Immature natural killer cell (primary cell): Measurements from ENCODE around the gene DOCK2. TPM values are rescaled to one million over a fixed set of nuclear protein-coding genes. Genes with fewer than 3 reads are reported as not detected.
A peak's percentile ranks its signal among the peaks of the same experiment; 100 is the strongest.
"Not testable (repeated sequence)": the region's sequence is repeated elsewhere in the genome, so short reads cannot be mapped to it uniquely, and the experiment has no call there.

Experiments
- DNase-seq, 3 donors: peaks; one replicate each; pipeline ENCODE4 v3.0.0; 2022; ENCODE audit warnings: mixed read lengths in 1 of 3
- H3K27ac Mint-ChIP-seq, 6 donors: one replicate each; pipeline ENCODE4 v1.8.0; 2020; ENCODE audit warnings: mixed read lengths in 6 of 6, mild to moderate bottlenecking in 5 of 6, inconsistent platforms in 4 of 6, moderate library complexity in 3 of 6
- H3K27me3 Mint-ChIP-seq, 3 donors: one replicate each; pipeline ENCODE4 v1.8.0; 2020 to 2021; ENCODE audit warnings: low read depth in 3 of 3, mild to moderate bottlenecking in 3 of 3, mixed read lengths in 3 of 3, moderate library complexity in 3 of 3, inconsistent platforms in 1 of 3
- H3K36me3 Mint-ChIP-seq, 3 donors: one replicate each; pipeline ENCODE4 v1.8.0; 2020; ENCODE audit warnings: mixed read lengths in 3 of 3, inconsistent platforms in 2 of 3, mild to moderate bottlenecking in 2 of 3
- H3K4me1 Mint-ChIP-seq, 2 donors: one replicate each; pipeline ENCODE4 v1.8.0; 2020; ENCODE audit warnings: inconsistent platforms in 2 of 2, mild to moderate bottlenecking in 2 of 2, mixed read lengths in 2 of 2, moderate library complexity in 1 of 2
- H3K4me3 Mint-ChIP-seq, 5 donors: one replicate each; pipeline ENCODE4 v1.8.0; 2020; ENCODE audit warnings: mild to moderate bottlenecking in 5 of 5, mixed read lengths in 5 of 5, inconsistent platforms in 3 of 5, moderate library complexity in 3 of 5
- H3K9me3 Mint-ChIP-seq, 6 donors: one replicate each; pipeline ENCODE4 v1.8.0; 2020; ENCODE audit warnings: mild to moderate bottlenecking in 6 of 6, mixed read lengths in 6 of 6, inconsistent platforms in 4 of 6, moderate library complexity in 3 of 6
- polyA plus RNA-seq, 3 donors: library from polyadenylated mRNA; unstranded; fragments of 300-500 nt; fragmentation: Illumina TruSeq; gene quantifications; one replicate each; pipeline ENCODE4 v1.2.3, GENCODE V29; 2021

Gene DOCK2
- polyA plus RNA-seq, 3 donors from 2014 or later, result 42.4 to 121 (median 48.9) TPM

GRCh38 chr5:169719360-169720314 lies 82.6 kb downstream of the DOCK2 start:
- H3K4me1 Mint-ChIP-seq, result peaks cover 0 to 7% of the 10 kb centered on the region in 2 donors

GRCh38 chr5:169721771-169722170 lies 84.7 kb downstream of the DOCK2 start:
- DNase-seq, result no peak
- Mint-ChIP-seq H3K36me3 (peaks cover 58 to 64% (median 59%) of the 10 kb centered on the region in 3 donors), H3K27me3 (no peaks in the 10 kb centered on the region), H3K4me3 (no peak overlapping the region), H3K27ac (peak overlapping the region in 1 of 6 donors; percentile 49), H3K4me1 (peaks cover 0 to 10% of the 10 kb centered on the region in 2 donors), H3K9me3 (no peaks in the 10 kb centered on the region)

More at GRCh38 chr5:169719360-169720314, 82.6 kb downstream of the DOCK2 start:
- H3K27me3 Mint-ChIP-seq, result no peaks in the 10 kb centered on the region
- H3K9me3 Mint-ChIP-seq, result no peaks in the 10 kb centered on the region
- peak overlapping the region in 2 of 6 donors; percentile 2 to 41 for H3K27ac Mint-ChIP-seq
- peaks cover 53 to 71% (median 67%) of the 10 kb centered on the region in 3 donors for H3K36me3 Mint-ChIP-seq
- no peak overlapping the region for H3K4me3 Mint-ChIP-seq
- no peak for DNase-seq

- Mint-ChIP-seq H3K9me3 (no peaks in the 10 kb centered on the region), H3K4me3 (no peak overlapping the region), H3K36me3 (peaks cover 52 to 57% (median 54%) of the 10 kb centered on the region in 3 donors), H3K4me1 (peaks cover 4 to 24% of the 10 kb centered on the region in 2 donors), H3K27me3 (no peaks in the 10 kb centered on the region), H3K27ac (peak overlapping the region; percentile 6 to 80 (median 56))
- no peak for DNase-seq
Measured at GRCh38 chr5:169723103-169723831, 86.2 kb downstream of the DOCK2 start.

- H3K4me1 Mint-ChIP-seq, result peaks cover 4 to 33% of the 10 kb centered on the region in 2 donors
- no peak overlapping the region for H3K4me3 Mint-ChIP-seq
- H3K27me3 Mint-ChIP-seq, result no peaks in the 10 kb centered on the region
- peak overlapping the region in 3 of 6 donors; percentile 6 to 28 (median 13) for H3K27ac Mint-ChIP-seq
- DNase-seq, result no peak
- no peaks in the 10 kb centered on the region for H3K9me3 Mint-ChIP-seq
- H3K36me3 Mint-ChIP-seq, result peaks cover 43 to 52% (median 50%) of the 10 kb centered on the region in 3 donors
Measured at GRCh38 chr5:169724303-169725087, 87.4 kb downstream of the DOCK2 start.

GRCh38 chr5:169725665-169726064 lies 88.6 kb downstream of the DOCK2 start:
- not testable (repeated sequence) for DNase-seq, H3K9me3 Mint-ChIP-seq, H3K4me3 Mint-ChIP-seq, H3K27me3 Mint-ChIP-seq
- peaks cover 7 to 41% of the 10 kb centered on the region in 2 donors for H3K4me1 Mint-ChIP-seq
- peak overlapping the region in 1 of 6 donors; percentile 18 for H3K27ac Mint-ChIP-seq
- peaks cover 40 to 49% (median 43%) of the 10 kb centered on the region in 3 donors for H3K36me3 Mint-ChIP-seq

- peak overlapping the region in 3 of 6 donors; percentile 5 to 65 (median 46) for H3K27ac Mint-ChIP-seq
- H3K4me3 Mint-ChIP-seq, result no peak overlapping the region
- H3K36me3 Mint-ChIP-seq, result peaks cover 27 to 47% (median 40%) of the 10 kb centered on the region in 3 donors
- H3K27me3 Mint-ChIP-seq, result peaks cover 0 to 3% (median 0%) of the 10 kb centered on the region in 3 donors
- no peak for DNase-seq
- no peaks in the 10 kb centered on the region for H3K9me3 Mint-ChIP-seq
- H3K4me1 Mint-ChIP-seq, result peaks cover 22 to 61% of the 10 kb centered on the region in 2 donors
Measured at GRCh38 chr5:169728418-169728817, 91.3 kb downstream of the DOCK2 start.

- DNase-seq, result no peak
- Mint-ChIP-seq H3K4me1 (peaks cover 38 to 85% of the 10 kb centered on the region in 2 donors), H3K27me3 (peaks cover 0 to 5% (median 2%) of the 10 kb centered on the region in 3 donors), H3K9me3 (no peaks in the 10 kb centered on the region), H3K4me3 (no peak overlapping the region), H3K36me3 (peaks cover 24 to 42% (median 35%) of the 10 kb centered on the region in 3 donors), H3K27ac (peak overlapping the region in 4 of 6 donors; percentile 47 to 66 (median 53))
Measured at GRCh38 chr5:169731221-169731620, 94.1 kb downstream of the DOCK2 start.

- no peak overlapping the region for H3K4me3 Mint-ChIP-seq
- H3K4me1 Mint-ChIP-seq, result peaks cover 40 to 80% of the 10 kb centered on the region in 2 donors
- peaks cover 26 to 49% (median 32%) of the 10 kb centered on the region in 3 donors for H3K36me3 Mint-ChIP-seq
Measured at GRCh38 chr5:169732841-169733240, 95.8 kb downstream of the DOCK2 start.

GRCh38 chr5:169735913-169736312 lies 98.8 kb downstream of the DOCK2 start:
- peaks cover 36 to 80% of the 10 kb centered on the region in 2 donors for H3K4me1 Mint-ChIP-seq

More at GRCh38 chr5:169732841-169733240, 95.8 kb downstream of the DOCK2 start:
- Mint-ChIP-seq H3K9me3 (no peaks in the 10 kb centered on the region), H3K27ac (peak overlapping the region; percentile 31 to 67 (median 48)), H3K27me3 (peaks cover 0 to 5% (median 2%) of the 10 kb centered on the region in 3 donors)
- no peak for DNase-seq

GRCh38 chr5:169736653-169737052 lies 99.6 kb downstream of the DOCK2 start:
- H3K27me3 Mint-ChIP-seq, result peaks cover 0 to 2% (median 2%) of the 10 kb centered on the region in 3 donors
- DNase-seq, result no peak
- peak overlapping the region in 1 of 6 donors; percentile 9 for H3K27ac Mint-ChIP-seq
- no peak overlapping the region for H3K4me3 Mint-ChIP-seq
- H3K4me1 Mint-ChIP-seq, result peaks cover 32 to 73% of the 10 kb centered on the region in 2 donors
- peaks cover 17 to 55% (median 26%) of the 10 kb centered on the region in 3 donors for H3K36me3 Mint-ChIP-seq
- H3K9me3 Mint-ChIP-seq, result no peaks in the 10 kb centered on the region

More at GRCh38 chr5:169735913-169736312, 98.8 kb downstream of the DOCK2 start:
- H3K9me3 Mint-ChIP-seq, result no peaks in the 10 kb centered on the region
- DNase-seq, result no peak
- H3K27me3 Mint-ChIP-seq, result peaks cover 0 to 5% (median 2%) of the 10 kb centered on the region in 3 donors
- H3K4me3 Mint-ChIP-seq, result no peak overlapping the region
- peak overlapping the region in 3 of 6 donors; percentile 26 to 46 (median 36) for H3K27ac Mint-ChIP-seq
- H3K36me3 Mint-ChIP-seq, result peaks cover 22 to 53% (median 26%) of the 10 kb centered on the region in 3 donors

GRCh38 chr5:169740435-169740834 lies 103.4 kb downstream of the DOCK2 start:
- peaks cover 15 to 65% of the 10 kb centered on the region in 2 donors for H3K4me1 Mint-ChIP-seq
- no peak for DNase-seq
- no peaks in the 10 kb centered on the region for H3K9me3 Mint-ChIP-seq
- peaks cover 10 to 50% (median 16%) of the 10 kb centered on the region in 3 donors for H3K36me3 Mint-ChIP-seq
- H3K4me3 Mint-ChIP-seq, result no peak overlapping the region
- peaks cover 0 to 2% (median 0%) of the 10 kb centered on the region in 3 donors for H3K27me3 Mint-ChIP-seq
- peak overlapping the region in 4 of 6 donors; percentile 1 to 46 (median 14) for H3K27ac Mint-ChIP-seq

GRCh38 chr5:169742771-169743296 lies 105.8 kb downstream of the DOCK2 start:
- Mint-ChIP-seq H3K4me1 (peaks cover 14 to 63% of the 10 kb centered on the region in 2 donors), H3K27ac (no peak overlapping the region), H3K27me3 (peaks cover 0 to 2% (median 0%) of the 10 kb centered on the region in 3 donors), H3K9me3 (no peaks in the 10 kb centered on the region), H3K4me3 (no peak overlapping the region), H3K36me3 (peaks cover 13 to 58% (median 27%) of the 10 kb centered on the region in 3 donors)
- no peak for DNase-seq
